Spleen (tissue), 11 donors: ENCODE results near the gene TRA2A. TPM values are rescaled to one million over a fixed set of nuclear protein-coding genes. Genes with fewer than 3 reads are reported as not detected.

Source experiments
- DNase-seq: peaks from one replicate; pipeline ENCODE4 v3.0.0-alpha.2; 2020
- H3K27ac ChIP-seq, 8 donors: fragments of 200-600 bp; sonication (generic) in 7 of 8; 1 replicate in 4 of 8; 2 replicates in 4 of 8; pipeline versions ENCODE4 v1.5.0 to v1.8.0; 2016 to 2021; ENCODE audit warnings: inconsistent platforms in 4 of 8, mild to moderate bottlenecking in 4 of 8, moderate library complexity in 1 of 8
- H3K27me3 ChIP-seq, 7 donors: fragments of 200-600 bp; sonication (generic) in 6 of 7; replicated peaks in 1 of 7; 1 replicate in 4 of 7; 2 replicates in 3 of 7; pipeline versions ENCODE4 v1.5.0 to v1.8.0; 2016 to 2021; ENCODE audit warnings: inconsistent platforms in 3 of 7, mild to moderate bottlenecking in 1 of 7
- H3K36me3 ChIP-seq, 6 donors: fragments of 200-600 bp; sonication (generic) in 5 of 6; 1 replicate in 4 of 6; 2 replicates in 2 of 6; pipeline versions ENCODE4 v1.5.0 to v1.8.0; 2016 to 2021; ENCODE audit warnings: inconsistent platforms in 2 of 6
- H3K4me1 ChIP-seq, 6 donors: fragments of 200-600 bp; sonication (generic) in 5 of 6; 1 replicate in 3 of 6; 2 replicates in 3 of 6; pipeline versions ENCODE4 v1.5.0 to v1.8.0; 2016 to 2021; ENCODE audit warnings: inconsistent platforms in 3 of 6
- H3K4me3 ChIP-seq, 8 donors: fragments of 200-600 bp; sonication (generic) in 7 of 8; 1 replicate in 4 of 8; 2 replicates in 4 of 8; pipeline versions ENCODE4 v1.5.0 to v1.8.0; 2016 to 2021; ENCODE audit warnings: inconsistent platforms in 4 of 8, mild to moderate bottlenecking in 4 of 8, moderate library complexity in 2 of 8
- H3K9me3 ChIP-seq, 8 donors: fragments of 200-600 bp; sonication (generic) in 7 of 8; 1 replicate in 4 of 8; 2 replicates in 4 of 8; pipeline versions ENCODE4 v1.5.0 to v1.8.0; 2016 to 2021; ENCODE audit warnings: inconsistent platforms in 4 of 8
- POLR2A ChIP-seq, 3 donors: fragments of 450-650 bp; IDR thresholded peaks; one replicate each; pipeline ENCODE4 v1.5.1; 2017; ENCODE audit warnings: antibody characterized with exemption in 3 of 3, mild to moderate bottlenecking in 1 of 3
- POLR2AphosphoS5 ChIP-seq, 3 donors: sonication (generic); formaldehyde crosslinking; IDR thresholded peaks; one replicate each; pipeline ENCODE4 v1.5.1; 2017; ENCODE audit warnings: antibody characterized with exemption in 3 of 3
- WGBS, 5 donors: extraction: QIAGEN DNeasy Blood & Tissue Kit in 3 of 5; methylation state at CpG; one replicate each; pipeline versions ENCODE4 v1.1.5 to v1.1.7; 2013 to 2018; 5-methylcytosine and 5-hydroxymethylcytosine counted together
- intact Hi-C: fragments of 100-400 bp; cut with DNase I; formaldehyde crosslinking; loops from one replicate; pipeline ENCODE4 v1.15.0; 2023; ENCODE audit warnings: low total_unique reads
- polyA plus RNA-seq, 3 donors: library from polyadenylated mRNA; stranded (reverse); fragments of 200-250 nt; gene quantifications; one replicate each; pipeline ENCODE4 v1.2.1, GENCODE V29; 2013
- total RNA-seq, 7 donors: library from RNA; depleted of rRNA in 3 of 7; stranded (reverse); fragments of >200 nt in 3 of 7; fragmentation: NEBNext Ultra II Directional in 4 of 7; extraction: Animal tissue kit (Norgen Biotek cat#: 25700) in 4 of 7; gene quantifications; one replicate each; pipeline versions ENCODE4 v1.1.0 to v1.2.1, GENCODE V29; 2016 to 2021
- TF ChIP-seq, protein P1 (sequence below), 11 experiments: fragments of 200-600 bp in 7 of 11; fragments of 450-650 bp in 4 of 11; sonication (generic) in 4 of 11; IDR thresholded peaks in 8 of 11; conservative IDR thresholded peaks in 3 of 11; 1 replicate in 7 of 11; 2 replicates in 4 of 11; pipeline versions ENCODE4 v1.4.0 to v1.8.0; 2016 to 2021; ENCODE audit warnings: antibody characterized with exemption in 11 of 11, inconsistent platforms in 4 of 11, mild to moderate bottlenecking in 1 of 11
- donor health status: healthy with polysubstance abuse.
- donor health status: DM: no; HTN: no; CAD: no; lungs with moderate emphysema.
- donor health status: DM: no; HTN: no; CAD: no.
- donor health status: Bipolar disorder and iron deficiency.
- donor health status: healthy.
- donor health status: DM: no; HTN: no; CAD: no.
- donor health status: DM: yes; HTN: yes; CAD: no.

The TRA2A gene
- total and polyA plus RNA-seq, 10 donors, result 59.2 to 98.7 (median 87.6) TPM

DNA sequence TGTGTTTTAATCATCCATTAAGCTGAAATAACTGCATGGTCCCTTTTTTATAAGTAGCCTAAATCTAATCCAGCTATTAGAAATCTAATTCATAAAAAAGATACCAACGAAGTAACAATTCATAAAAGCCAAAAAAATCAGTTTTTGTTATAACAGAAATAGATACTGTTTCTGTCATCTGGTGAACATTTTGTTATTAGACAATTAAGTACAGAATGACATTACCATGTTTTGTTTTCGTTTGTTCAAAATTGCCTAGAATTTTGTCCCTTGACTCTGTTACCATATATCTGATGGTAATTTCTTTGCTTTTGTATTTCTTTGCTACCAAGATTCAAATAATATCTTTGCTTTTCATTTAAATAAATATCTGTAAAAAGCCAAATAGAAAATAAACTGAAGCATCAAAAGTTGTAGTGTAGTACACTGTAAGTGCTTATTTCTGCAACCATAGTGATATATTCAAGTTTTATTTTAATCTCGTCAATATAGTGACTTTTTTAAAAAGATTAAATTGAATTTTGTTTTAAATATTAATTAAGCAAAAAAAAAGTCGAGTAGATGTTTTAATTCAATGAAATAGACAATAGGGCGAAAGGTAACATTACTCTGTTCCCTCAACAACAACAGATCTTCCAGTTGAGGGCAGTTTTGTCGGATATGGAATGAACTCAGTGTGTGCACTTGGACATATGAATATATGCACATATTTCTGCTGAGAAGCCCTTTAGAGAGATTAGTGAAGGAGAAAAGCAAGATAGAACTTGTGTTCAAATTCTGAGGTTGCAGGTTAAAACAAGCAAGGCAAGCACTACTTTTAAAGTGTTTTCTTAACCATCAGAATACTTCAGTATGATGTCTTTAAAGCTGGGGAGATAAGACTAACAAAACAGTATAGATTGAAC, 53.6 kb downstream of the TRA2A start:
- intact Hi-C loops, result no loop called here
- 81 to 91% (median 85%) methylated on average over 6 of the region's 6 CpGs for WGBS, 5 donors

DNA sequence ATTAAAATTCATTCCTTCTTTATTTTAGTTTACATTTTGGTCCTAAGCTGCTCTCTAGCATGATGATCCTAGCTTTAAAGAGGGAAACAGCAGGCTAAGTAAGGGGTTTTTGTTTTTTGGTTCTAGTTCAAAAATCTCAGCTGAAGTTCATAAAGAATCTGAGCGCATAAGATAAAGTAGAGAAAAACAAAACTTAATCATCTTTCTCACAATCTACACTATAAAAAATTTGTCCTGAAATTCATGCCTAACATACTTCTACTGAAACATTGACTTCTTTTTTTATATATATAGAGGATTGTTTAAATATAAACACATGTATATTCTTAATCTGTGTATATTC, 54.7 kb downstream of the TRA2A start:
- Histone ChIP-seq H3K4me3 (no peak overlapping the region), H3K27me3 (peaks cover 3 to 94% (median 82%) of the 10 kb centered on the region in 7 donors), H3K27ac (no peak overlapping the region), H3K36me3 (no peaks in the 10 kb centered on the region), H3K4me1 (peaks cover 3 to 23% (median 14%) of the 10 kb centered on the region in 6 donors), H3K9me3 (peaks cover 0 to 19% (median 0%) of the 10 kb centered on the region in 8 donors)
- 88 to 98% (median 95%) methylated on average over 1 of the region's 1 CpG for WGBS, 5 donors
- intact Hi-C loops, result no loop called here
- TF ChIP-seq POLR2AphosphoS5 (IDR thresholded peaks at IDR 0.05), result no peak
- no peak for TF ChIP-seq POLR2A (IDR thresholded peaks at IDR 0.05)
- TF ChIP-seq, protein P1, sequence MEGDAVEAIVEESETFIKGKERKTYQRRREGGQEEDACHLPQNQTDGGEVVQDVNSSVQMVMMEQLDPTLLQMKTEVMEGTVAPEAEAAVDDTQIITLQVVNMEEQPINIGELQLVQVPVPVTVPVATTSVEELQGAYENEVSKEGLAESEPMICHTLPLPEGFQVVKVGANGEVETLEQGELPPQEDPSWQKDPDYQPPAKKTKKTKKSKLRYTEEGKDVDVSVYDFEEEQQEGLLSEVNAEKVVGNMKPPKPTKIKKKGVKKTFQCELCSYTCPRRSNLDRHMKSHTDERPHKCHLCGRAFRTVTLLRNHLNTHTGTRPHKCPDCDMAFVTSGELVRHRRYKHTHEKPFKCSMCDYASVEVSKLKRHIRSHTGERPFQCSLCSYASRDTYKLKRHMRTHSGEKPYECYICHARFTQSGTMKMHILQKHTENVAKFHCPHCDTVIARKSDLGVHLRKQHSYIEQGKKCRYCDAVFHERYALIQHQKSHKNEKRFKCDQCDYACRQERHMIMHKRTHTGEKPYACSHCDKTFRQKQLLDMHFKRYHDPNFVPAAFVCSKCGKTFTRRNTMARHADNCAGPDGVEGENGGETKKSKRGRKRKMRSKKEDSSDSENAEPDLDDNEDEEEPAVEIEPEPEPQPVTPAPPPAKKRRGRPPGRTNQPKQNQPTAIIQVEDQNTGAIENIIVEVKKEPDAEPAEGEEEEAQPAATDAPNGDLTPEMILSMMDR (IDR thresholded peaks at IDR 0.05 in 8 of 11, conservative IDR thresholded peaks at IDR 0.05 in 3 of 11), result no peak
- DNase-seq, result no peak

More for the DNA sequence above, 53.6 kb downstream of the TRA2A start:
- peaks cover 0 to 9% (median 0%) of the 10 kb centered on the region in 8 donors for H3K9me3 ChIP-seq
- H3K27me3 ChIP-seq, result peaks cover 3 to 83% (median 71%) of the 10 kb centered on the region in 7 donors
- H3K27ac ChIP-seq, result no peak overlapping the region
- no peak for DNase-seq
- no peaks in the 10 kb centered on the region for H3K36me3 ChIP-seq
- H3K4me3 ChIP-seq, result no peak overlapping the region
- H3K4me1 ChIP-seq, result peaks cover 3 to 21% (median 14%) of the 10 kb centered on the region in 6 donors
- TF ChIP-seq, protein P1 (IDR thresholded peaks at IDR 0.05 in 8 of 11, conservative IDR thresholded peaks at IDR 0.05 in 3 of 11), result no peak
- TF ChIP-seq POLR2A (IDR thresholded peaks at IDR 0.05) (no peak), POLR2AphosphoS5 (IDR thresholded peaks at IDR 0.05) (no peak)

- Histone ChIP-seq H3K36me3 (no peaks in the 10 kb centered on the region), H3K4me1 (peaks cover 4 to 25% (median 17%) of the 10 kb centered on the region in 6 donors), H3K9me3 (peaks cover 0 to 22% (median 0%) of the 10 kb centered on the region in 8 donors), H3K4me3 (no peak overlapping the region), H3K27me3 (peaks cover 3 to 100% (median 88%) of the 10 kb centered on the region in 7 donors), H3K27ac (no peak overlapping the region)
- TF ChIP-seq, protein P1 (IDR thresholded peaks at IDR 0.05 in 8 of 11, conservative IDR thresholded peaks at IDR 0.05 in 3 of 11), result no peak
- TF ChIP-seq POLR2AphosphoS5 (IDR thresholded peaks at IDR 0.05) (no peak), POLR2A (IDR thresholded peaks at IDR 0.05) (no peak)
- DNase-seq, result no peak
- intact Hi-C loops, result no loop called here
Measured at GRCh38 chr7:23476286-23477156, 55.3 kb downstream of the TRA2A start.

DNA sequence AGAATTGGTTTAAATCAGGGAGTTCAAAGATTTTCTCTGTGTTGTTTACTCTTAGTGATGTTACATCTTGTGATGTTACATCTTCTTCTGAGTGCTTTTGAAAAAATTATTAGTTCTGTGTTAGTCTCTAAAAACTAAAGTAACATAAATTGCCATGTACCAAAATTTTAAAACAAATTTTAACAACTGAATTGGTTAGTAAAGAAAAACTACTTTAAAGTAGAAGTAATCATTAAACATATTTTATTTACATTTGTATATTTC, 56.3 kb downstream of the TRA2A start:
- no peak overlapping the region for H3K27ac ChIP-seq
- peaks cover 14 to 35% (median 27%) of the 10 kb centered on the region in 6 donors for H3K4me1 ChIP-seq
- peaks cover 3 to 100% (median 98%) of the 10 kb centered on the region in 7 donors for H3K27me3 ChIP-seq
- no peak overlapping the region for H3K4me3 ChIP-seq
- no peaks in the 10 kb centered on the region for H3K36me3 ChIP-seq
- DNase-seq, result no peak
- no peak for TF ChIP-seq POLR2AphosphoS5 (IDR thresholded peaks at IDR 0.05)
- TF ChIP-seq, protein P1 (IDR thresholded peaks at IDR 0.05 in 8 of 11, conservative IDR thresholded peaks at IDR 0.05 in 3 of 11), result no peak
- no peak for TF ChIP-seq POLR2A (IDR thresholded peaks at IDR 0.05)
- H3K9me3 ChIP-seq, result peaks cover 0 to 22% (median 0%) of the 10 kb centered on the region in 8 donors
- intact Hi-C loops, result no loop called here
